Measurements from ENCODE around the gene MUL1. TPM values are rescaled to one million over a fixed set of nuclear protein-coding genes. Genes with fewer than 3 reads are reported as not detected.
"Not testable (repeated sequence)": the region's sequence is repeated elsewhere in the genome, so short reads cannot be mapped to it uniquely, and the experiment has no call there.

Gene MUL1
- total RNA-seq, 2 donors from 2014 or later, result 23.3 to 30.6 TPM

GRCh38 chr1:20533635-20534034 lies 25.7 kb upstream of the MUL1 start:
- no peaks in the 10 kb centered on the region for H3K9me3 Mint-ChIP-seq
- H3K4me1 Mint-ChIP-seq (ENCODE audit: low read depth in 2 of 2), result no peaks in the 10 kb centered on the region
- H3K36me3 Mint-ChIP-seq, result no peaks in the 10 kb centered on the region
- DNase-seq (ENCODE audit: low spot score) (no peak), ATAC-seq (no peak)
- H3K27me3 Mint-ChIP-seq, result peaks cover 36 to 57% of the 10 kb centered on the region in 2 donors
- no peak overlapping the region for H3K4me3 Mint-ChIP-seq
- no peak overlapping the region for H3K27ac Mint-ChIP-seq

- no peaks in the 10 kb centered on the region for H3K9me3 Mint-ChIP-seq
- ATAC-seq (no peak), DNase-seq (ENCODE audit: low spot score) (no peak)
- no peaks in the 10 kb centered on the region for H3K36me3 Mint-ChIP-seq
- H3K4me1 Mint-ChIP-seq (ENCODE audit: low read depth in 2 of 2), result no peaks in the 10 kb centered on the region
- H3K4me3 Mint-ChIP-seq, result no peak overlapping the region
- peaks cover 39 to 69% of the 10 kb centered on the region in 2 donors for H3K27me3 Mint-ChIP-seq
- no peak overlapping the region for H3K27ac Mint-ChIP-seq
These were observed 22.9 kb upstream of the MUL1 start for GRCh38 chr1:20530901-20531300.

- DNase-seq (ENCODE audit: low spot score), result no peak
- ATAC-seq, result no peak
- Mint-ChIP-seq H3K9me3 (no peaks in the 10 kb centered on the region), H3K4me3 (no peak overlapping the region), H3K36me3 (no peaks in the 10 kb centered on the region), H3K27ac (no peak overlapping the region), H3K4me1 (ENCODE audit: low read depth in 2 of 2) (no peaks in the 10 kb centered on the region), H3K27me3 (peaks cover 40 to 63% of the 10 kb centered on the region in 2 donors)
These were observed 22.4 kb upstream of the MUL1 start for GRCh38 chr1:20530306-20530705.

- Mint-ChIP-seq H3K27me3 (peaks cover 30 to 51% of the 10 kb centered on the region in 2 donors), H3K27ac (no peak overlapping the region), H3K4me1 (ENCODE audit: low read depth in 2 of 2) (no peaks in the 10 kb centered on the region), H3K4me3 (no peak overlapping the region), H3K9me3 (no peaks in the 10 kb centered on the region), H3K36me3 (no peaks in the 10 kb centered on the region)
- no peak for DNase-seq (ENCODE audit: low spot score)
- ATAC-seq, result no peak
These were observed 20.3 kb upstream of the MUL1 start for GRCh38 chr1:20528221-20528620.

- no peaks in the 10 kb centered on the region for H3K36me3 Mint-ChIP-seq
- ATAC-seq, result no peak
- H3K27ac Mint-ChIP-seq, result no peak overlapping the region
- no peaks in the 10 kb centered on the region for H3K9me3 Mint-ChIP-seq
- no peak for DNase-seq (ENCODE audit: low spot score)
- no peaks in the 10 kb centered on the region for H3K4me1 Mint-ChIP-seq (ENCODE audit: low read depth in 2 of 2)
- no peak overlapping the region for H3K4me3 Mint-ChIP-seq
- peaks cover 30 to 54% of the 10 kb centered on the region in 2 donors for H3K27me3 Mint-ChIP-seq
These were observed 18.3 kb upstream of the MUL1 start for GRCh38 chr1:20526267-20526666.

GRCh38 chr1:20521960-20522861 lies 14.3 kb upstream of the MUL1 start:
- DNase-seq (ENCODE audit: low spot score), result peak; percentile 73
- Mint-ChIP-seq H3K27ac (no peak overlapping the region), H3K27me3 (peaks cover 8 to 24% of the 10 kb centered on the region in 2 donors), H3K9me3 (no peaks in the 10 kb centered on the region), H3K4me1 (ENCODE audit: low read depth in 2 of 2) (no peaks in the 10 kb centered on the region), H3K4me3 (no peak overlapping the region), H3K36me3 (no peaks in the 10 kb centered on the region)
- peak in 1 of 2 donors; percentile 41 for ATAC-seq

- H3K9me3 Mint-ChIP-seq; DNase-seq (ENCODE audit: low spot score); H3K36me3 Mint-ChIP-seq; H3K4me1 Mint-ChIP-seq (ENCODE audit: low read depth in 2 of 2); ATAC-seq; H3K27ac Mint-ChIP-seq; H3K4me3 Mint-ChIP-seq: not testable (repeated sequence)
- H3K27me3 Mint-ChIP-seq, result peaks cover 5 to 18% of the 10 kb centered on the region in 2 donors
These were observed 11.8 kb upstream of the MUL1 start for GRCh38 chr1:20519609-20520262.

- Mint-ChIP-seq H3K27me3 (peaks cover 7 to 11% of the 10 kb centered on the region in 2 donors), H3K9me3 (no peaks in the 10 kb centered on the region), H3K27ac (no peak overlapping the region), H3K4me1 (ENCODE audit: low read depth in 2 of 2) (peaks cover 4 to 12% of the 10 kb centered on the region in 2 donors), H3K36me3 (no peaks in the 10 kb centered on the region), H3K4me3 (no peak overlapping the region)
- ATAC-seq, result no peak
- DNase-seq (ENCODE audit: low spot score), result no peak
These were observed 3.8 kb upstream of the MUL1 start for GRCh38 chr1:20511518-20512428.

- Mint-ChIP-seq H3K9me3 (no peaks in the 10 kb centered on the region), H3K36me3 (no peaks in the 10 kb centered on the region), H3K4me3 (peak overlapping the region; percentile 91), H3K4me1 (ENCODE audit: low read depth in 2 of 2) (peaks cover 14 to 27% of the 10 kb centered on the region in 2 donors), H3K27ac (peak overlapping the region; percentile 81 to 88), H3K27me3 (peaks cover 0 to 6% of the 10 kb centered on the region in 2 donors)
- ATAC-seq (no peak), DNase-seq (ENCODE audit: low spot score) (no peak)
These were observed 440 bp upstream of the MUL1 start for GRCh38 chr1:20508411-20508771.

GRCh38 chr1:20507248-20507563 lies 745 bp downstream of the MUL1 start:
- peaks cover 14 to 27% of the 10 kb centered on the region in 2 donors for H3K4me1 Mint-ChIP-seq (ENCODE audit: low read depth in 2 of 2)
- no peaks in the 10 kb centered on the region for H3K36me3 Mint-ChIP-seq
- H3K4me3 Mint-ChIP-seq, result peak overlapping the region; percentile 91
- peak overlapping the region; percentile 81 to 88 for H3K27ac Mint-ChIP-seq
- H3K27me3 Mint-ChIP-seq, result no peaks in the 10 kb centered on the region
- no peaks in the 10 kb centered on the region for H3K9me3 Mint-ChIP-seq
- DNase-seq (ENCODE audit: low spot score) (no peak), ATAC-seq (no peak)

GRCh38 chr1:20505488-20505887 lies 2.5 kb downstream of the MUL1 start:
- ATAC-seq, result no peak
- Mint-ChIP-seq H3K27ac (no peak overlapping the region), H3K36me3 (no peaks in the 10 kb centered on the region), H3K4me1 (ENCODE audit: low read depth in 2 of 2) (peaks cover 14 to 27% of the 10 kb centered on the region in 2 donors), H3K4me3 (peak overlapping the region; percentile 17), H3K27me3 (no peaks in the 10 kb centered on the region), H3K9me3 (no peaks in the 10 kb centered on the region)
- no peak for DNase-seq (ENCODE audit: low spot score)

GRCh38 chr1:20500716-20501115 lies 7.2 kb downstream of the MUL1 start:
- DNase-seq (ENCODE audit: low spot score) (no peak), ATAC-seq (no peak)
- Mint-ChIP-seq H3K9me3 (no peaks in the 10 kb centered on the region), H3K36me3 (no peaks in the 10 kb centered on the region), H3K4me1 (ENCODE audit: low read depth in 2 of 2) (peaks cover 10 to 16% of the 10 kb centered on the region in 2 donors), H3K27me3 (no peaks in the 10 kb centered on the region), H3K4me3 (no peak overlapping the region), H3K27ac (no peak overlapping the region)

- Mint-ChIP-seq H3K36me3 (no peaks in the 10 kb centered on the region), H3K27me3 (no peaks in the 10 kb centered on the region), H3K4me3 (no peak overlapping the region), H3K9me3 (no peaks in the 10 kb centered on the region), H3K4me1 (ENCODE audit: low read depth in 2 of 2) (peaks cover 6 to 8% of the 10 kb centered on the region in 2 donors), H3K27ac (no peak overlapping the region)
- DNase-seq (ENCODE audit: low spot score) (no peak), ATAC-seq (no peak)
These were observed 8.2 kb downstream of the MUL1 start for GRCh38 chr1:20499718-20500117.
